GM23338 (cell line): ENCODE measurements around the gene MRPL52. TPM values are rescaled to one million over a fixed set of nuclear protein-coding genes. Genes with fewer than 3 reads are reported as not detected.

Source experiments
- ATAC-seq: fragments of 200-7000 bp; cut with Tn5 transposase; 3 replicates; pipeline ENCODE4 v1.9.1; 2020
- DNase-seq: peaks from one replicate; pipeline ENCODE4 v3.0.0-alpha.2; 2015; ENCODE audit warnings: low spot score
- H2AFZ ChIP-seq: fragments of 200-600 bp; sonication (generic); 2 replicates; pipeline ENCODE4 v1.8.0; 2016; ENCODE audit warnings: antibody characterized with exemption, mild to moderate bottlenecking, moderate library complexity
- H3F3A ChIP-seq: fragments of 200-600 bp; sonication (generic); replicated peaks from 2 replicates; pipeline ENCODE4 v1.8.0; 2017; ENCODE audit warnings: antibody characterized with exemption, mixed run types, low read depth
- H3K27ac ChIP-seq: fragments of 200-600 bp; sonication (generic); 2 replicates; pipeline ENCODE4 v1.6.1; 2016; ENCODE audit warnings: low read depth
- H3K27me3 ChIP-seq: fragments of 200-600 bp; sonication (generic); 2 replicates; pipeline ENCODE4 v1.8.0; 2016; ENCODE audit warnings: mild to moderate bottlenecking, mixed run types, moderate library complexity; ENCODE audit not compliant: insufficient read depth
- H3K36me3 ChIP-seq: fragments of 200-600 bp; sonication (generic); 2 replicates; pipeline ENCODE4 v1.8.0; 2016; ENCODE audit warnings: mild to moderate bottlenecking; ENCODE audit not compliant: insufficient read depth
- H3K4me1 ChIP-seq: fragments of 200-600 bp; sonication (generic); 2 replicates; pipeline ENCODE4 v1.8.0; 2016; ENCODE audit warnings: mild to moderate bottlenecking, moderate library complexity; ENCODE audit not compliant: insufficient read depth
- H3K4me2 ChIP-seq: fragments of 200-600 bp; sonication (generic); 2 replicates; pipeline ENCODE4 v1.7.1; 2017; ENCODE audit warnings: mixed run types
- H3K4me3 ChIP-seq: fragments of 200-600 bp; sonication (generic); 2 replicates; pipeline ENCODE4 v1.6.1; 2016; ENCODE audit warnings: mixed run types
- H3K79me2 ChIP-seq: fragments of 200-600 bp; sonication (generic); replicated peaks from 2 replicates; pipeline ENCODE4 v1.8.0; 2017; ENCODE audit warnings: mild to moderate bottlenecking; ENCODE audit not compliant: insufficient read depth
- H3K9me2 ChIP-seq: fragments of 200-600 bp; sonication (generic); 2 replicates; pipeline ENCODE4 v1.8.0; 2017; ENCODE audit not compliant: insufficient read depth
- H4K20me1 ChIP-seq: fragments of 200-600 bp; sonication (generic); replicated peaks from 2 replicates; pipeline ENCODE4 v1.8.0; 2017; ENCODE audit warnings: mild to moderate bottlenecking; ENCODE audit not compliant: insufficient read depth
- H3K27ac Mint-ChIP-seq: 2 replicates; pipeline ENCODE4 v1.8.0; 2020; ENCODE audit warnings: inconsistent platforms, mild to moderate bottlenecking, moderate library complexity, mixed read lengths
- H3K27me3 Mint-ChIP-seq: 3 replicates; pipeline ENCODE4 v1.8.0; 2022; ENCODE audit warnings: low read depth, mild to moderate bottlenecking, moderate library complexity, mixed read lengths, inconsistent platforms; ENCODE audit not compliant: insufficient read depth, poor library complexity
- H3K36me3 Mint-ChIP-seq: 3 replicates; pipeline ENCODE4 v1.8.0; 2021; ENCODE audit warnings: low read depth, mild to moderate bottlenecking, inconsistent platforms, moderate library complexity, mixed read lengths
- H3K4me1 Mint-ChIP-seq: 3 replicates; pipeline ENCODE4 v1.8.0; 2020; ENCODE audit warnings: mild to moderate bottlenecking, inconsistent platforms, mixed read lengths
- H3K4me3 Mint-ChIP-seq: 3 replicates; pipeline ENCODE4 v1.8.0; 2021; ENCODE audit warnings: moderate library complexity, mild to moderate bottlenecking, inconsistent platforms, mixed read lengths
- H3K9me3 Mint-ChIP-seq: 3 replicates; pipeline ENCODE4 v1.8.0; 2020; ENCODE audit warnings: moderate library complexity, mild to moderate bottlenecking, inconsistent platforms, mixed read lengths
- CREB1 ChIP-seq: fragments of 250-450 bp; sonication (Bioruptor Pico); IDR thresholded peaks from 2 replicates; pipeline ENCODE4 v1.5.0; 2020; ENCODE audit warnings: low read depth, mild to moderate bottlenecking, moderate library complexity
- EZH2 ChIP-seq: fragments of 200-600 bp; sonication (generic); IDR thresholded peaks from one replicate; pipeline ENCODE4 v1.8.0; 2017; ENCODE audit warnings: antibody characterized with exemption, mild to moderate bottlenecking, low read depth; ENCODE audit not compliant: unreplicated experiment
- EZH2phosphoT487 ChIP-seq: fragments of 200-600 bp; sonication (generic); IDR thresholded peaks from one replicate; pipeline ENCODE4 v1.8.1; 2018; ENCODE audit warnings: antibody characterized with exemption; ENCODE audit not compliant: unreplicated experiment
- JUNB ChIP-seq: IDR thresholded peaks from one replicate; pipeline ENCODE4 v1.6.1; 2016; ENCODE audit warnings: antibody characterized with exemption; ENCODE audit not compliant: unreplicated experiment
- NANOG ChIP-seq: IDR thresholded peaks from 2 replicates; pipeline ENCODE4 v1.6.1; 2016; ENCODE audit warnings: antibody characterized with exemption, borderline replicate concordance
- POLR2AphosphoS5 ChIP-seq: IDR thresholded peaks from 2 replicates; pipeline ENCODE4 v1.6.1; 2016; ENCODE audit warnings: antibody characterized with exemption, low read depth
- STAT1 ChIP-seq: IDR thresholded peaks from one replicate; pipeline ENCODE4 v1.6.1; 2016; ENCODE audit warnings: antibody characterized with exemption; ENCODE audit not compliant: unreplicated experiment
- ZNF114 ChIP-seq: fragments of 250-450 bp; sonication (Bioruptor Pico); IDR thresholded peaks from 2 replicates; pipeline ENCODE4 v1.5.0; 2020; ENCODE audit warnings: mild to moderate bottlenecking, moderate library complexity
- ZNF331 ChIP-seq: fragments of 250-450 bp; sonication (Bioruptor Pico); IDR thresholded peaks from 2 replicates; pipeline ENCODE4 v1.5.0; 2020; ENCODE audit warnings: low read depth, mild to moderate bottlenecking, moderate library complexity
- polyA plus RNA-seq: library from polyadenylated mRNA; unstranded; fragments of >200 nt; fragmentation: Nextera tagmentation; extraction: Ambion mirVana; gene quantifications from 2 replicates; pipeline ENCODE4 v1.2.1, GENCODE V29; 2016
- total RNA-seq: library from RNA; depleted of rRNA; stranded (reverse); fragments of >200 nt; shearing (Covaris generic); gene quantifications from 2 replicates; pipeline ENCODE4 v1.2.3, GENCODE V29; 2014
- TF ChIP-seq, protein P1 (sequence below): IDR thresholded peaks from 2 replicates; pipeline ENCODE4 v1.6.1; 2016; ENCODE audit warnings: antibody characterized with exemption
- TF ChIP-seq, protein P2 (sequence below), 2 experiments: fragments of 200-600 bp in 1 of 2; sonication (generic) in 1 of 2; conservative IDR thresholded peaks; 2 replicates each; pipeline versions ENCODE4 v1.5.1 to v1.6.1; 2016 to 2017; ENCODE audit warnings: antibody characterized with exemption in 2 of 2, low read depth in 2 of 2, mild to moderate bottlenecking in 2 of 2, moderate library complexity in 1 of 2
- TF ChIP-seq, protein P3 (sequence below): IDR thresholded peaks from one replicate; pipeline ENCODE4 v1.6.1; 2018; ENCODE audit warnings: antibody characterized with exemption; ENCODE audit not compliant: unreplicated experiment
- TF ChIP-seq, protein P4 (sequence below): fragments of 250-450 bp; sonication (Bioruptor Pico); IDR thresholded peaks from 2 replicates; pipeline ENCODE4 v1.5.0; 2020; ENCODE audit warnings: mild to moderate bottlenecking, moderate library complexity

MRPL52 gene
- total and polyA plus RNA-seq, 2 experiments from 2014 or later: 131 to 617 TPM

DNA sequence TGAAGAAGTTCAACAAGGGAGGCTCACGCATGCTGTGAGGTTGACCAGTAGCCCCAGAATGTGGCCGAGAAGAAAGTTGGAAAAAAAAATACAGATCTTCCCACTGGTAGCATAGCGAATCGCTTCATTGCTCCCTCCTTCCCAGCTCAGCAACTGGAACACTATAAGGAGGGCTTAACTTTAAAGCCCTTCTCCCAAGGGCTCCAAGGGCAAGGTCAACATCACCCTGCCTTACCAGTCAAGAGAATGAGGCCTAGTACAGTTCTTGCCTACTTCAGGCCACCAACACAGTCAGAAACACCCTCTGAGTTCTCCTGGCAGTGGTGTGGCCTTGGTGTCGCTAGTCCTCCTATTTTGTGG lies 48.8 kb upstream of the MRPL52 start:
- Mint-ChIP-seq H3K9me3 (no peaks in the 10 kb centered on the region), H3K27me3 (peaks cover 8% of the 10 kb centered on the region), H3K4me3 (no peak overlapping the region), H3K4me1 (peaks cover 11% of the 10 kb centered on the region), H3K36me3 (no peaks in the 10 kb centered on the region), H3K27ac (no peak overlapping the region)
- ATAC-seq (no peak), DNase-seq (no peak)
- Histone ChIP-seq H3K4me2 (no peak overlapping the region), H2AFZ (no peak overlapping the region), H3K4me1 (no peaks in the 10 kb centered on the region), H3K36me3 (no peaks in the 10 kb centered on the region), H3K4me3 (no peak overlapping the region), H4K20me1 (no peaks in the 10 kb centered on the region), H3K9me2 (no peaks in the 10 kb centered on the region), H3K27ac (no peak overlapping the region), H3K27me3 (no peaks in the 10 kb centered on the region), H3K79me2 (no peaks in the 10 kb centered on the region), H3F3A (no peaks in the 10 kb centered on the region)
- TF ChIP-seq, protein P1, sequence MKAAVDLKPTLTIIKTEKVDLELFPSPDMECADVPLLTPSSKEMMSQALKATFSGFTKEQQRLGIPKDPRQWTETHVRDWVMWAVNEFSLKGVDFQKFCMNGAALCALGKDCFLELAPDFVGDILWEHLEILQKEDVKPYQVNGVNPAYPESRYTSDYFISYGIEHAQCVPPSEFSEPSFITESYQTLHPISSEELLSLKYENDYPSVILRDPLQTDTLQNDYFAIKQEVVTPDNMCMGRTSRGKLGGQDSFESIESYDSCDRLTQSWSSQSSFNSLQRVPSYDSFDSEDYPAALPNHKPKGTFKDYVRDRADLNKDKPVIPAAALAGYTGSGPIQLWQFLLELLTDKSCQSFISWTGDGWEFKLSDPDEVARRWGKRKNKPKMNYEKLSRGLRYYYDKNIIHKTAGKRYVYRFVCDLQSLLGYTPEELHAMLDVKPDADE: no peak
- no peak for TF ChIP-seq ZNF114 (CRISPR knock-in tag)
- TF ChIP-seq POLR2AphosphoS5: no peak
- TF ChIP-seq STAT1: no peak
- no peak for TF ChIP-seq EZH2phosphoT487
- no peak for TF ChIP-seq EZH2
- TF ChIP-seq ZNF331 (CRISPR knock-in tag): no peak
- no peak for TF ChIP-seq CREB1 (CRISPR knock-in tag)
- TF ChIP-seq, protein P2, sequence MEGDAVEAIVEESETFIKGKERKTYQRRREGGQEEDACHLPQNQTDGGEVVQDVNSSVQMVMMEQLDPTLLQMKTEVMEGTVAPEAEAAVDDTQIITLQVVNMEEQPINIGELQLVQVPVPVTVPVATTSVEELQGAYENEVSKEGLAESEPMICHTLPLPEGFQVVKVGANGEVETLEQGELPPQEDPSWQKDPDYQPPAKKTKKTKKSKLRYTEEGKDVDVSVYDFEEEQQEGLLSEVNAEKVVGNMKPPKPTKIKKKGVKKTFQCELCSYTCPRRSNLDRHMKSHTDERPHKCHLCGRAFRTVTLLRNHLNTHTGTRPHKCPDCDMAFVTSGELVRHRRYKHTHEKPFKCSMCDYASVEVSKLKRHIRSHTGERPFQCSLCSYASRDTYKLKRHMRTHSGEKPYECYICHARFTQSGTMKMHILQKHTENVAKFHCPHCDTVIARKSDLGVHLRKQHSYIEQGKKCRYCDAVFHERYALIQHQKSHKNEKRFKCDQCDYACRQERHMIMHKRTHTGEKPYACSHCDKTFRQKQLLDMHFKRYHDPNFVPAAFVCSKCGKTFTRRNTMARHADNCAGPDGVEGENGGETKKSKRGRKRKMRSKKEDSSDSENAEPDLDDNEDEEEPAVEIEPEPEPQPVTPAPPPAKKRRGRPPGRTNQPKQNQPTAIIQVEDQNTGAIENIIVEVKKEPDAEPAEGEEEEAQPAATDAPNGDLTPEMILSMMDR (conservative IDR thresholded peaks at IDR 0.05; ENCODE audit: low read depth in 2 of 2): no peak
- TF ChIP-seq, protein P3, sequence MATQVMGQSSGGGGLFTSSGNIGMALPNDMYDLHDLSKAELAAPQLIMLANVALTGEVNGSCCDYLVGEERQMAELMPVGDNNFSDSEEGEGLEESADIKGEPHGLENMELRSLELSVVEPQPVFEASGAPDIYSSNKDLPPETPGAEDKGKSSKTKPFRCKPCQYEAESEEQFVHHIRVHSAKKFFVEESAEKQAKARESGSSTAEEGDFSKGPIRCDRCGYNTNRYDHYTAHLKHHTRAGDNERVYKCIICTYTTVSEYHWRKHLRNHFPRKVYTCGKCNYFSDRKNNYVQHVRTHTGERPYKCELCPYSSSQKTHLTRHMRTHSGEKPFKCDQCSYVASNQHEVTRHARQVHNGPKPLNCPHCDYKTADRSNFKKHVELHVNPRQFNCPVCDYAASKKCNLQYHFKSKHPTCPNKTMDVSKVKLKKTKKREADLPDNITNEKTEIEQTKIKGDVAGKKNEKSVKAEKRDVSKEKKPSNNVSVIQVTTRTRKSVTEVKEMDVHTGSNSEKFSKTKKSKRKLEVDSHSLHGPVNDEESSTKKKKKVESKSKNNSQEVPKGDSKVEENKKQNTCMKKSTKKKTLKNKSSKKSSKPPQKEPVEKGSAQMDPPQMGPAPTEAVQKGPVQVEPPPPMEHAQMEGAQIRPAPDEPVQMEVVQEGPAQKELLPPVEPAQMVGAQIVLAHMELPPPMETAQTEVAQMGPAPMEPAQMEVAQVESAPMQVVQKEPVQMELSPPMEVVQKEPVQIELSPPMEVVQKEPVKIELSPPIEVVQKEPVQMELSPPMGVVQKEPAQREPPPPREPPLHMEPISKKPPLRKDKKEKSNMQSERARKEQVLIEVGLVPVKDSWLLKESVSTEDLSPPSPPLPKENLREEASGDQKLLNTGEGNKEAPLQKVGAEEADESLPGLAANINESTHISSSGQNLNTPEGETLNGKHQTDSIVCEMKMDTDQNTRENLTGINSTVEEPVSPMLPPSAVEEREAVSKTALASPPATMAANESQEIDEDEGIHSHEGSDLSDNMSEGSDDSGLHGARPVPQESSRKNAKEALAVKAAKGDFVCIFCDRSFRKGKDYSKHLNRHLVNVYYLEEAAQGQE: no peak
- TF ChIP-seq, protein P4, sequence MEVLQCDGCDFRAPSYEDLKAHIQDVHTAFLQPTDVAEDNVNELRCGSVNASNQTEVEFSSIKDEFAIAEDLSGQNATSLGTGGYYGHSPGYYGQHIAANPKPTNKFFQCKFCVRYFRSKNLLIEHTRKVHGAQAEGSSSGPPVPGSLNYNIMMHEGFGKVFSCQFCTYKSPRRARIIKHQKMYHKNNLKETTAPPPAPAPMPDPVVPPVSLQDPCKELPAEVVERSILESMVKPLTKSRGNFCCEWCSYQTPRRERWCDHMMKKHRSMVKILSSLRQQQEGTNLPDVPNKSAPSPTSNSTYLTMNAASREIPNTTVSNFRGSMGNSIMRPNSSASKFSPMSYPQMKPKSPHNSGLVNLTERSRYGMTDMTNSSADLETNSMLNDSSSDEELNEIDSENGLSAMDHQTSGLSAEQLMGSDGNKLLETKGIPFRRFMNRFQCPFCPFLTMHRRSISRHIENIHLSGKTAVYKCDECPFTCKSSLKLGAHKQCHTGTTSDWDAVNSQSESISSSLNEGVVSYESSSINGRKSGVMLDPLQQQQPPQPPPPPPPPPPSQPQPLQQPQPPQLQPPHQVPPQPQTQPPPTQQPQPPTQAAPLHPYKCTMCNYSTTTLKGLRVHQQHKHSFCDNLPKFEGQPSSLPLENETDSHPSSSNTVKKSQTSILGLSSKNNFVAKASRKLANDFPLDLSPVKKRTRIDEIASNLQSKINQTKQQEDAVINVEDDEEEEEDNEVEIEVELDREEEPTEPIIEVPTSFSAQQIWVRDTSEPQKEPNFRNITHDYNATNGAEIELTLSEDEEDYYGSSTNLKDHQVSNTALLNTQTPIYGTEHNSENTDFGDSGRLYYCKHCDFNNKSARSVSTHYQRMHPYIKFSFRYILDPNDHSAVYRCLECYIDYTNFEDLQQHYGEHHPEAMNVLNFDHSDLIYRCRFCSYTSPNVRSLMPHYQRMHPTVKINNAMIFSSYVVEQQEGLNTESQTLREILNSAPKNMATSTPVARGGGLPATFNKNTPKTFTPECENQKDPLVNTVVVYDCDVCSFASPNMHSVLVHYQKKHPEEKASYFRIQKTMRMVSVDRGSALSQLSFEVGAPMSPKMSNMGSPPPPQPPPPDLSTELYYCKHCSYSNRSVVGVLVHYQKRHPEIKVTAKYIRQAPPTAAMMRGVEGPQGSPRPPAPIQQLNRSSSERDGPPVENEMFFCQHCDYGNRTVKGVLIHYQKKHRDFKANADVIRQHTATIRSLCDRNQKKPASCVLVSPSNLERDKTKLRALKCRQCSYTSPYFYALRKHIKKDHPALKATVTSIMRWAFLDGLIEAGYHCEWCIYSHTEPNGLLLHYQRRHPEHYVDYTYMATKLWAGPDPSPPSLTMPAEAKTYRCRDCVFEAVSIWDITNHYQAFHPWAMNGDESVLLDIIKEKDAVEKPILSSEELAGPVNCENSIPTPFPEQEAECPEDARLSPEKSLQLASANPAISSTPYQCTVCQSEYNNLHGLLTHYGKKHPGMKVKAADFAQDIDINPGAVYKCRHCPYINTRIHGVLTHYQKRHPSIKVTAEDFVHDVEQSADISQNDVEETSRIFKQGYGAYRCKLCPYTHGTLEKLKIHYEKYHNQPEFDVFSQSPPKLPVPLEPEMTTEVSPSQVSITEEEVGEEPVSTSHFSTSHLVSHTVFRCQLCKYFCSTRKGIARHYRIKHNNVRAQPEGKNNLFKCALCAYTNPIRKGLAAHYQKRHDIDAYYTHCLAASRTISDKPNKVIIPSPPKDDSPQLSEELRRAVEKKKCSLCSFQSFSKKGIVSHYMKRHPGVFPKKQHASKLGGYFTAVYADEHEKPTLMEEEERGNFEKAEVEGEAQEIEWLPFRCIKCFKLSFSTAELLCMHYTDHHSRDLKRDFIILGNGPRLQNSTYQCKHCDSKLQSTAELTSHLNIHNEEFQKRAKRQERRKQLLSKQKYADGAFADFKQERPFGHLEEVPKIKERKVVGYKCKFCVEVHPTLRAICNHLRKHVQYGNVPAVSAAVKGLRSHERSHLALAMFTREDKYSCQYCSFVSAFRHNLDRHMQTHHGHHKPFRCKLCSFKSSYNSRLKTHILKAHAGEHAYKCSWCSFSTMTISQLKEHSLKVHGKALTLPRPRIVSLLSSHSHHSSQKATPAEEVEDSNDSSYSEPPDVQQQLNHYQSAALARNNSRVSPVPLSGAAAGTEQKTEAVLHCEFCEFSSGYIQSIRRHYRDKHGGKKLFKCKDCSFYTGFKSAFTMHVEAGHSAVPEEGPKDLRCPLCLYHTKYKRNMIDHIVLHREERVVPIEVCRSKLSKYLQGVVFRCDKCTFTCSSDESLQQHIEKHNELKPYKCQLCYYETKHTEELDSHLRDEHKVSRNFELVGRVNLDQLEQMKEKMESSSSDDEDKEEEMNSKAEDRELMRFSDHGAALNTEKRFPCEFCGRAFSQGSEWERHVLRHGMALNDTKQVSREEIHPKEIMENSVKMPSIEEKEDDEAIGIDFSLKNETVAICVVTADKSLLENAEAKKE (CRISPR knock-in tag): no peak
- TF ChIP-seq NANOG: no peak
- no peak for TF ChIP-seq JUNB
